Urothelium cell line (cell line): ENCODE results near the gene MAML2.

Source experiments
- DNase-seq: peaks from one replicate; pipeline ENCODE4 v3.0.0; 2011; ENCODE audit warnings: low spot score, mixed read lengths
- FAIRE-seq: peaks from 2 replicates; lab custom pipeline; 2011; peaks lifted over from hg19 to GRCh38; lab: Jason Lieb, UNC

MAML2 gene

DNA sequence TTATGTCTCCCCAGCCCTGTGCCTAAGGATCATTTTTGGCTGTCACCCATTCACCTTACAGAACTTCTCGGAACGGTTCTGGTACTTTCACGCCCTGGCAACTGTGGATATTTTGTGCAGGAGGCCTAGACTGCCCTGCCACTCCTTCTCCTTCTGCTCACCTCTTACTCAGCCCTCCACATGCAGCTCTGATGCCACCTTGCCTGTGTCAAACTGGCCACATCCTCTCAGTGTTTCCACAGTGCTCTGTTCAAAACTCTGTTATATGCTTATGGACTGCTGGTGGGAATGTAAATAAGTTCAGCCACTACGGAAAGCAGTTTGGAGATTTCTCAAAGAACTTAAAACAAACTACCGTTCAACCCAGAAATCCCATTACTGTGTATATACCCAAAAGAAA, 318.3 kb downstream of the MAML2 start:
- FAIRE-seq, result no peak

DNA sequence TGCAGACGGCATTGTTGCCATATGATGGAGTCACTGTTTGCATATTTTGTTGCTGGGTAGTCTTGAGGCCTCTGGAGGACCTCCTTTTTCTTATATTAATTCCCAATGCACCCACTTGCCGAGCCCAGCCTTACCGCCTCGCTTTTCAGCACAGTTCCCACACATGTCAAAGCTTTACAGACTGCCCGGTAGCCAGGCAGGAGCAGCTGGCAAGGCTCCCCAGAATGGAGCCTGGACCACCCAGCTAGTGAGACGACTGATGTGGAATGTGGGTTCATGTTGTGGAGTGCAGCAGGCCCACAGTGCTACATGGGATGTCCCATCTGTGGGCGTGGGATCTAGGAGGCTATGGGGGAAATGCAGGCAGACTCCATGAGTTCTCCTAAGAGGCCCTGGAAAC, 319.7 kb downstream of the MAML2 start:
- no peak for DNase-seq
- no peak for FAIRE-seq

More for the DNA sequence above, 318.3 kb downstream of the MAML2 start:
- DNase-seq, result no peak

DNA sequence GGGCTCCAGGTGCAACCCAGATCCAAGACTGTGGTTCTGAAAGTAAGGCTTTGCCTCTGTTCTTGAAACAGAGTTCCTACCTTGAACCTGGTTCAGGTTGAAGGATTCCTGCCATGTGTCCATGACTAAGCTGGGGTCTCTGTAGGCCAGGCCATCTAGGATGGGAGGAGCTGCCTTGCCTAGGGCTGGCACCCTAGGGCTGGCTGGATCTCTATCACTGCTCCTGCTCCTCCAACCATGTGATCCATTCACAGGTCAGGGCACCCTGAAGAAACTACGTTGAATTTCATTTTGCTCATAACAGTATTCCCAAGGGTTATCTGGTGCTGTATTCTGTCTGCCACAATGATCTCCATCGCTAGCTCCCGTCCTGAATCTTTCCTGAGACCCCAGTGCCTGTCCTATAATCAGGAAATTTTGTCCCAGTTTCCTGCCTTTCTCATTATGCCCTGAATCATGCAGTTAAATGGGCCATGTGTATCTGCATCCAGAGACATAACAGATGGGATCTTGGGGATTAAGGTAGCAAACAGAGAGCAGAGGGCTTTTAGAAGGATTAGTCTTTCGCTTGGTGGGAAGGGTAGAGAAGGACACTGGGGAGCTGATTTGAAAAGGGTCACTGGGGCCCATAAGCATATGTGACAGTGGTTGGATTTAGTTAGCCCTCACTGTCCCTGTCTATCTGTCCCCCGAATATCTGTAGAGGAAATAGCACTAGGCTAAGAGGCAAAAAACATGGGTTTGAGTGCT, 320.9 kb downstream of the MAML2 start:
- FAIRE-seq (no peak), DNase-seq (no peak)

DNA sequence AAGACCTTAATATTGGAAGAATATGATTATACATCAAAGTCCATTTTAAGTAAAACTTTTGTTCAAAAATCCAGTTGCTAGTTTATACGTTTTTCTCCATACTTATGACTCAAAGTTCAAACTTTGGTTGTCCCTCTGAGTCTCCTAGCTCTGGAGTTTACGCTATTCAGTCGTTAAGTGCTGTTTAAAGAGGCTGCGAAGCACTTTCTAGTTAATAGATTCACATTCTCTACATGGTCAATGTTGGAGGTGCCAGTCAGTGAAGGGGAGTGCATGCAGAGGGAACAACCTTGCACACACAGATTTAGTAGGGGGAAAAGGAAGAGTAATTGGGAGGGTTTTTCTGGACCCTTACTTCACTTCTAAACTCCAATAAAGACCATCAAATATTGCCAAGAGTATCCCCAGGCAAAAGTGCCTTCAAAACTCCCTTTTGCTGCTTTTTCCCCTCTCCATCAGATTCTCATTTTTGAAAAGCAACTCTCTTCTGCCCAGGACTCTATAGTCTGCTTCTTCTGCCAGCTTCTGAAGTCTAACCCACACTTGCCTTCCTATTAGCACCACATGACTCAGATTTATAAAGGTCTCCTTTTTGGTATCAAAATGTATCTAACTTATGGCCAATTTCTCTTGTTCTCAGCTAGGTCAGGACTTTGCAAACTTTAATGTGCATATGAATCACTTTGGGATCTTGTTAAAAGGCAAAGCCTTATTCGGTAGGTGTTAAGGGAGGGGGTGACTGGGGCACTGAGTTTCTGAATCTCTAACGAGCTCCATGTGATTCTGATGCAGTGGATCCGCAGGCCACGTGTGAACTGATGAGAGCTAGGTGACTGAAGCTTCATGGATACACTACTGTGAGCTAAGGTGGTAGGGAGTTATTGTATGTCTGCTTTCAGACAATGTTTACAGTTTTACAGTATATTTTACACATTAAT, 322.9 kb downstream of the MAML2 start:
- FAIRE-seq (no peak), DNase-seq (no peak)

DNA sequence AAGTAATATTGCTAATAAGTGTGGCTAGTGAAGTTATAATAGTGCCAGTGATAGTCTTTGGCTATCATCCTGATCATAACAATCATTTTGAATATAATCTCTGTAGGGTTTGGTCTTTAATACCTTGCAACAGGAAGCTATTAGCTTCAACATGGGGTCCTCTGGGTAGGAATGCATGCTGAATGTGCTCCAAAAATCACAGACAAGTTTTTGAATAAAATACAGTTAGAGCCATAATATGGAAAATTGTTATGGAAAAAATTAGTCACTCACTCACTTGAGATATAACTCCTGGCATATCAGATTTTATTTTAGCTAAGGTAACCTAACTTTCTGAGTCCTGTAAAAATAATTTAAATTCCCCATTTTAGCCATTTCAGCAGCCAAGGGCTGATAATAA, 323.7 kb downstream of the MAML2 start:
- FAIRE-seq, result no peak
- no peak for DNase-seq

DNA sequence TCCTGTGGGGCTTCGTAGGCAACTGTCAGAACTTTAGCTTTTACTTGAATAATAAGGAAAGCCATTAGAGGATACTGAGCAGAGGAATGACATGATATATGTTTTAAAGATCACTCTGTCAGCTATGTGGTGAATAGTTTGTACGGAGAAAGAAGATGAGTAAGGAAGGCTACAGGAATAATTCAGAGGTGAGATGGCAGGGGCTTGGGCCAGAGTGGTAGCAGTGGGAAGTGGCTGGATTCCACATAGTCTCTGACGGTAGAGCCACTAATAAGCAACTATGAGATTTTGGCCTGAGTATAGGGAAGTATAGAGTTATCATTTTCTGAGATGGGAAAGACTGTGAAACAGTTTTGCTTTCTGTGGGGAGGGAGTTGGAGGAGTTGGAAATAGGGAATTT, 325.1 kb downstream of the MAML2 start:
- FAIRE-seq (no peak), DNase-seq (no peak)

DNA sequence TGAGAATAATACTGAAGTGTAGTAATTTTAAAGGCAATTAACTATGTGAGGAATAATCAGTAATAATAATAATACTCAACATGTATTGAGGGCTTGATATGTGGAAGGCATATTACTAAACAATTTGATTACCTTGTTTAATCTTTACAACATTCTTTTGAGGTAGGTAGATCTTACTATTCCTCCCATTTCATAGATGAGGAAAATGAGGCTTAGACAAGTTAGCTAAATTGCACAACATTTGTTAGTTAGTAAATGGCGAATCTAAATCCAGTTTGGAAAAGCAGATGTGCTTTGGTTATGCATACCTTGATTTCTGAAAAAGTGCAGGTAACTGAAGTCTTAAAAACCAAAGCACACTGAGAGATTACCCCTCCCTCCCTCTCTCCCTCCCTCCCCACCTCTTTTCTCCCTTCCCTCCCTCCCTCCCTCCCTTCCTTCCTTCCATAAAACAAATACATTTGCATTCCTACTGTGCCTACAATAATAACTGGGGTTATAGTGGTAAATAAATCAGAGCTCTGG, 326.0 kb downstream of the MAML2 start:
- DNase-seq (no peak), FAIRE-seq (no peak)

DNA sequence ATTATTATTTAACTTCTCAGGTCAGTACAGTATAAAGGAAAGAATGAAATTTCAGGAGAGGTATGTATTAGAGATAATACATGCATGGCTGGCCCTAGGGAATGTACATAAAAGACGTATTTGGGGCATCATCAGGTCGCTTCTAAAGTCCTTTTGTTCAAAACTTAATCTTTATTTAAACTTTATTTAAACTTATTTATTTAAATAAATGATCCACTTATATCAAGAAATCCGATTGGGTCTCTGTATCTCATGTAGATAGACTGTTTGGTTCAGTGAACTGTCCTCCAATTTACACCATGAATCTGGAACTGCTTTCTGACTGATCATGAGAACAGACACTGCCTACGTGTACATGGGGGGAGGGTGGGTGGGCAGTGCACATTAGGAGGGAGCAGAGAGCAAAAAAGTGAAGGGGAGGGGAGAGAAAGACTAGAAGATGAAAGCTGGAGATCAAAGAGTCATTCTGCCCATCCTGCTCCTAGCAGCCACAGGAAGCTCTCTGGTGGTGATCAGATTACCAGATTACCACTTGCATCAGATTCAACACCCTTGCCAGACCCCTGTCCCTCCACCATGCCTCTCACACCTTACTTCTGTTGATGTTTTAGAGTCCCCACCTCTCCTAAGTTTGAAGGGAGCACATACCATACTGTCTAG, 327.0 kb downstream of the MAML2 start:
- DNase-seq (no peak), FAIRE-seq (no peak)

DNA sequence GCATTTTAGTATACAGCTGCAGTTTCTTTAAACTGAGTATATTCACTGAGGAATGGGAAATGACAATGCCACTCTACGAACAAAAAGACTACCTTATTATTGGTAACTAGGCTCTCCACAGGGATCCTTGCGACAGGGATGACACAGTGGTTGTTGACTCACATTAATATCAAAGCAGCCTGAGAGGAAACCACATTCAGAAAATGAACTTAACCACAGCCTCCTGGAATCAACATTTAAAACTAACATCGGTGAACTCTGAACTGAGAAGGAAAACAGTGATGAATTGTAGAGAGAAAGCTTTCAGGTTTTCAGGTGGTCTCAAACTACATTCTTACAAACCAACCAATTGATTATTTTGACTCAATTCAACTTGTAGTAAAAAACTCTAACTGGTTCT, 328.8 kb downstream of the MAML2 start:
- FAIRE-seq (no peak), DNase-seq (peak; percentile 42)

DNA sequence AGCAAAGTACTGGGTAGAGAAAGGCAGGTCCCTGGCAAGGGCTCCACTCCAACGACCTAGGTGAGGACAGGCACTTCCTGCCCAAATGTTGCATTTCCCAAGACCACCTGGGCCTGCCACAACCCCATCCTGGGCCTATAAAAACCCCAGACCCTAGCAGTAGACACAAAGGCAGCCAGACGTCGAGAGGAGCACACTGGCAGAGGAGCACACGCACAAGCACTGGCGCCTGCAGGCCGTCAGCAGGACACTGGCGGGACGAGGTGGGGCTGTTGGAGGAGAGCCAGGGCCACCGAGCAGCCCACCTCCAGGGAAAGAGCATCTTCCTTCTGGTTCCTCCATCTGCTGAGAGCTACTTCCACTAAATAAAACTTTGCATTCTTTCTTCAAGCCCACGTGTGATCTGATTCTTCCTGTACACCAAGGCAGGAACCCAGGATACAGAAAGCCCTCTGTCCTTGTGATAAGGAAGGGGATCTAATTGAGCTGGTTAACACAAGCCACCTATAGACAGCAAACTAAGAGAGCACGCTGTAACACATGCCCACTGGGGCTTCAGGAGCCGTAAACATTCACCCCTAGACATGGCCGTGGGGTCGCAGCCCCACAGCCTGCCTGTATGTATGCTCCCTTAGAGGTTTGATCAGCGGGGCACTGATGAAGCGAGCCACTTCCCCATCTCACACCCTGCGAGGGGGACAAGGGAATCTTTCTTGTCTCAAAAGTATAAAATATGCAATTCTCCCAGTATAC, 329.4 kb downstream of the MAML2 start:
- no peak for FAIRE-seq
- DNase-seq, result no peak

DNA sequence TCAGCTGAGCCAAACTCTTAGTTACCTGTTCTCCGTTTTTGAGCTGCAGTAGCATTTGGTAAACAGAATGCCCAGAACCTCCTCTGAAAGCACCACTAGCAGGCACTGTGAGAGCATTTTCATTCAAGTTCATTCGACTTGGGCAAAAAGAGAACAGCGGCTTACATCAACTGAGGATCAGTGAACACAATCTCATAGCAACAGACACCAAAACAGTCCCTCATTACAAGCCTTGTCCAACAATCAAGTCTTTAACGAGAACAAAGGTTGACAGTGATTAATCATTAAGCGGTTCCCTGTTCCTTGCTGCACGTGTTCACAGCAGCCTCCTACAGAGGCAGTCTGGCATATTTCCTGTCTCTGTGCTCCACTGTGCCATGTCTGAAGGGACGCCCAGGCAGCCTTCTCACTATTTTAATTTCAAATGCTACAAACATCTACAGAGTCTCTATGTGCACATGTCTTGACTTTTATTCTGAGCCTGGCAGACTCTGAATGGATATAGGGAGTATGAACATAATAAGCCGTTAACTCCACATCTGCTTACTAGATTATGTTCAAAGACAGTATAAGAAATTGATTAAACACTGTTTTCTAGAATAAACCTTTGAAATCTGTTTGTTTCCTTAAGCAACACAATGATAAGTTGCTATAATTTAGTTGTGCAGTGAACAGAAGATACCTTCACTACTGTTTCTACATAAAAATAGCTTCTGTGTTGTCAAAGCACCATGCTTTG, 330.7 kb downstream of the MAML2 start:
- DNase-seq (peak; percentile 67), FAIRE-seq (peak; percentile 62)

DNA sequence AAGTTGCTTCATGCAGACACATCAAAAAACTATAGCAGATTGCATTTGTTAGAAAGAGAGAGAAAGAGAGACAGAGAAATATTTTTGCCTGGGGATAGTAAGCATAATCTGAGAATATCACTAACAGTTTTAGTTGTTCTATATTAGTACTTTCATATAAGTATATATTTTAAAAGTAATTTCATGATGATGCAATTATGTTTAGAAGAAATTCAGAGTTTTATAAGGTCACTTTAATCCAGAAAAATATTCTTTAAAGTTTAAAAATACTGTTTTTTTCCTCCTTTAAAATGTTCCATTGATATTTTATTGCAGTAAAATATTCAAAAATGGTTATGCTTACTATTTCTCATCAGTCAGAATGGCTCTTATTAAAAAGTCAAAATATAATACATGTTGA, 332.3 kb downstream of the MAML2 start:
- no peak for FAIRE-seq
- no peak for DNase-seq

DNA sequence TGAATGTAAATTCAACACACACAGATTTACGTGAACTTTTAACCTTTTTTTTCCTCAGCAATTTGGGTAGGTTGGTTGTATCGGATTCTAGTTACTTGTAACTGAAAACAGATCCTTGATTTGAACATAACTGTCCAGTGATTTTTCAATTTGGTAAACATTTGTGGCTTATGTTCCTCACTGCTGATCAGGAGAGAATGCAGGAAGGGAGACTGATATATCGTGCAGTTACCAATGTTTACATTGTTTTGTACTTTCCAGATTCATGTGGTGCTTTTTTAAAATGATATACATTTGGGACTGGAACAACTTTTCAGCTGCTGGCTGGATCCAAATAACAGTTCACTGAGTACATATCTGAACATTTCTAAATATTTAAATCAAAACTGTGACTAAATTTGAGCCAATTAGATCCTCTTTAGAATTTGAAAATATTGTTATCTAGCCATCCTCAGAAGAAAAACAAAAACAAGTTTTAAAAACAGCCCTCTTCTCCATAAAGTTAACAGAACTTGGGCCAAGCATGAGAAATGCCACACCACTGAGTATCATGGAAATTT, 334.8 kb downstream of the MAML2 start:
- FAIRE-seq (no peak), DNase-seq (no peak)

DNA sequence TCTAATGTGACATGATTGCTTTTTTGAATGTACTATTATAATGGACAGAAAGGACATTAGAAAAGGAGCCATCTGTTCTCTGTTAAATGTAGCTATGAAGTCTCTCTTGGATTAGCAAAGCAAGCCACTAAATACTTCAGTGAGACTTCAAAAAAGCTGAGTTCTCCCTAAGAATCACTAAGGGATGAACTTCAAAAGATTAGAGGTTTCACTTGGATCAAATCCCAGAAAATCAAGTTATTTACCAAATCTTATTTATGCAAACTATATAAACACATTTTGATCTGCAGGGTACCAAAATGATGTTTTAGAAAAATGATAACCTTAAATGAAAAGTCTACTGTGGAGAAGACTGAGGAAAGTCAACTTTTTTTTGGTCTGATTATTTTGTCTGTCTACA, 337.0 kb downstream of the MAML2 start:
- no peak for DNase-seq
- FAIRE-seq, result no peak

DNA sequence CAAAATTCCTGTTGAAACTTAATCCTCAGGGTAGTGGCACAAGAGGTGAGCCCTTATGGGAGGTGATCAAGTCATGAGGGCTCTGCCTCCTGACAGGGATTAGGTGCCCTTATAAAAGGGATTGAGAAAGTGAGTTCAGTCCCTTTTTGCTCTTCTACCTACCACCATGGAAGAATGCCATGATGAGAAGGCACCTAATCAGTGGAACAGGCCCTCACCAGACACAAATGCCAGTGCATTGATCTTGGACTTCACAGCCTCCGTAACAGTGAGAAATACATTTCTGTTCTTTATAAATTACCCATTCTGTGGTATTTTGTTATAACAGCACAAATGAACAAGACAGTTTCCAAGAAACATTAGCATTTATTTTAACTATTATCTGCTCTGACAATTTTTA, 338.1 kb downstream of the MAML2 start:
- no peak for DNase-seq
- FAIRE-seq, result no peak

DNA sequence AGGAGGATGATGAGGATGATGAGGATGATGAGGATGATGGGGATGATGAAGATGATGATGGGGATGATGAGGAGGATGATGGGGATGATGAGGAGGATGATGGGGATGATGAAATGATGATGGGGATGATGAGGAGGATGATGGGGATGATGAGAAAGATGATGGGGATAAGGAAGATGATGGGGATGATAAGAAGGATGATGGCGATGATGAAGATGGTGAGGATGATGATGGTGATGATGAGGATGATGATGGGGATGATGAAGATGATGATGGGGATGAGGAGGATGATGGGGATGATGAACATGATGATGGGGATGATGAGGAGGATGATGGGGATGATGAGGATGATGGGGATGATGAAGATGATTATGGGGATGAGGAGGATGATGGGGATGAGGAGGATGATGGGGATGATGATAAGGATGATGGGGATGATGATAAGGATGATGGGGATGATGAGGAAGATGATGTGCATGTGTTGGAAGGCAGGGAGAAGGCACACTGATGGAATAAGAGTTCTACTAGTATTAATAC, 340.2 kb downstream of the MAML2 start:
- no peak for DNase-seq
- peak; percentile 91 for FAIRE-seq

DNA sequence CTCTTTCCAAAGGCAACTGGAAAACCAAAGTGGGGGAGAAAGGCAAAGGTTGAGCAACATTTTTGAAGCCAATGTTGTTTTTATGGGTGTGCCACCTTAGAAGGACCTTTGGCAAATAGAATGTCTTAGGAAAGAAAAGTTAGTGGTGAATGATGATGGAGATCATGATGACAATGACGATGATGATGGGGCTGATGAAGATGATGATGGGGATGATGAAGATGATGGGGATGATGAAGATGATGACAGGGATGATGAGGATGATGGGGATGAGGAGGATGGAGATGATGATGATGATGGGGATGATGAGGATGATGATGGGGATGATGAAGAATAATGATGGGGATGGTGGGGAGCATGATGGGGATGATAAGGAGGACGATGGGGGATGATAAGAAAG, 340.7 kb downstream of the MAML2 start:
- FAIRE-seq (peak; percentile 40), DNase-seq (no peak)

DNA sequence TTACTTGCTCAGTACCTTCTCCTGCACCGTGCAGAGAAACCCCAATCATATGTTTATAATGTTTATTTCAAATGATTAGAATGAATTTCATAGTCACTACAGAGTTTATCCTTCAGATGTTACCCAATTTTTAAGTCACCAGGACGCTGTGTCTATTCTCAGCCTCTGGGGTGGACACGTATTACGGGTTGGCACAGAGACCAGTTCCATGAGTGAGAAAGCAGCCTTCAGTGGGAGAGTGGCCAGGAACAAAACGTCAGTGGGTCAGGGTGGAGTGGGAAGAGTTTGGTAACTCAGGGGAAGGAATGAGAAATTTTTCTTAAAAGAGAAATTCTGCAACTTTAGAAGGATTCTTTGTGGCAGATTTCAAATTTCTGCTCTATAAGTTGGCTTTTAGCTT, 342.0 kb downstream of the MAML2 start:
- DNase-seq (no peak), FAIRE-seq (no peak)

DNA sequence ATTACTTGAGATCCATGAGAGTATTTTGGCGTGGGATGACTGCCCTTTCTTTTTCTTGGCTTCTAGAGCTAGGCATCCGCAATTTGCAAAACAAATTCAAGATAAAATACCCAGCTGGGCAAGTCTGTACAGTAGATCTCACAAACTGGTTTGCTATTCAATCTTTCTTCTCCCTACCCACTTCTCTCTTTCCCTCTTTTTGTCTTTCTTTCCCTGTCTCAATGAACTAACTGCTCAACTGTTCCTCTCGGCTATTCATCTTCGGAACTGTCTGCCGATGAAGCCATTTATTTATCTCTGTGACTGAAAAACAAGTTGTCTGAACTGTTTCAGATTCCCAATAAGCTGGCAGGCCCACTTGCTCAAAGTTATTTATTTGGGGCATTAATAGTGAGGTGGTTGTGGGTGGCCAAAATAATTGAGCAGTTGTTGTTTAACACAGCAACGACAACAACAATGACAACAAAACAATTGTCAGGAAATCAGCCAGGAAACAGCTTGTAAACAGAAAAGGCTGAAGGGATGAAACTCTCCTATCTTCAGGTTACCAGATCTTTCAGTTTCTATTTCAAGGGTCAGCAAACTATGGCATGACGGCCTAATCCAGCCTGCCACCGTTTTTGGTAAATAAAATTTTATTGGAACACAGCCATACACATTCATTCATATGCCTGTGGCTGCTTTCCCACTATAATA, 343.1 kb downstream of the MAML2 start:
- DNase-seq (no peak), FAIRE-seq (no peak)
